Uterus (tissue), 2 donors: ENCODE measurements around the gene GPR146.

Experiments
- CTCF ChIP-seq, 4 experiments: fragments of 200-600 bp in 2 of 4; fragments of 450-650 bp in 2 of 4; sonication (generic) in 2 of 4; IDR thresholded peaks; one replicate each; pipeline ENCODE4 v1.5.1; 2016 to 2019; ENCODE audit warnings: antibody characterized with exemption in 4 of 4, mild to moderate bottlenecking in 2 of 4, moderate library complexity in 1 of 4
- POLR2A ChIP-seq, 2 donors: fragments of 450-650 bp; IDR thresholded peaks; one replicate each; pipeline ENCODE4 v1.6.1; 2016; ENCODE audit warnings: antibody characterized with exemption in 2 of 2, mild to moderate bottlenecking in 1 of 2, moderate library complexity in 1 of 2

- TF ChIP-seq CTCF (IDR thresholded peaks at IDR 0.05), result peak; percentile 78 to 94 (median 88)
- TF ChIP-seq POLR2A (IDR thresholded peaks at IDR 0.05), result peak in 1 of 2 donors; percentile 16
These were observed 42.5 kb downstream of the GPR146 start for GRCh38 chr7:1086588-1087464.
